Breast epithelium (tissue), 4 donors: ENCODE measurements around the gene COG8. TPM values are rescaled to one million over a fixed set of nuclear protein-coding genes. Genes with fewer than 3 reads are reported as not detected.

Experiments
- DNase-seq, 2 donors: peaks; one replicate each; pipeline ENCODE4 v3.0.0-alpha.2; 2019; ENCODE audit warnings: low spot score in 2 of 2
- H3K27ac ChIP-seq, 2 donors: fragments of 200-600 bp; sonication (generic) in 1 of 2; one replicate each; pipeline ENCODE4 v1.5.1; 2016 to 2019; ENCODE audit warnings: mild to moderate bottlenecking in 1 of 2
- H3K27me3 ChIP-seq, 2 donors: fragments of 200-600 bp; sonication (generic) in 1 of 2; one replicate each; pipeline versions ENCODE4 v1.5.1 to v1.6.0; 2017 to 2019; ENCODE audit warnings: control low read depth in 1 of 2, mild to moderate bottlenecking in 1 of 2
- H3K36me3 ChIP-seq: fragments of 200-600 bp; one replicate; pipeline ENCODE4 v1.5.1; 2019
- H3K4me1 ChIP-seq, 2 donors: fragments of 200-600 bp; sonication (generic); one replicate each; pipeline ENCODE4 v1.5.1; 2016 to 2019; ENCODE audit warnings: control low read depth in 1 of 2
- H3K4me3 ChIP-seq, 3 donors: fragments of 200-600 bp; sonication (generic); 1 replicate in 2 of 3; 2 replicates in 1 of 3; pipeline ENCODE4 v1.5.1; 2016 to 2019; ENCODE audit warnings: mild to moderate bottlenecking in 3 of 3, moderate library complexity in 2 of 3
- H3K9me3 ChIP-seq, 2 donors: fragments of 200-600 bp; sonication (generic) in 1 of 2; one replicate each; pipeline ENCODE4 v1.5.1; 2016 to 2019; ENCODE audit warnings: control low read depth in 1 of 2
- CTCF ChIP-seq, 3 donors: fragments of 450-650 bp; IDR thresholded peaks; one replicate each; pipeline ENCODE4 v1.5.1; 2016 to 2017; ENCODE audit warnings: antibody characterized with exemption in 3 of 3, mild to moderate bottlenecking in 3 of 3, moderate library complexity in 3 of 3
- POLR2A ChIP-seq: fragments of 450-650 bp; IDR thresholded peaks from one replicate; pipeline ENCODE4 v1.6.1; 2016; ENCODE audit warnings: antibody characterized with exemption, mild to moderate bottlenecking, moderate library complexity
- POLR2AphosphoS5 ChIP-seq, 3 donors: sonication (generic); formaldehyde crosslinking; IDR thresholded peaks; one replicate each; pipeline ENCODE4 v1.6.1; 2017; ENCODE audit warnings: antibody characterized with exemption in 3 of 3
- intact Hi-C: fragments of 100-400 bp; cut with DNase I; formaldehyde crosslinking; loops from one replicate; pipeline ENCODE4 v1.15.1; 2023; ENCODE audit warnings: low total_unique reads
- total RNA-seq, 3 donors: library from RNA; depleted of rRNA; stranded (reverse); fragments of >200 nt; gene quantifications; one replicate each; pipeline ENCODE4 v1.1.0, GENCODE V29; 2016

The COG8 gene
- total RNA-seq, 3 donors from 2014 or later: 40.2 to 52.8 (median 44.9) TPM

- Histone ChIP-seq H3K4me1 (no peaks in the 10 kb centered on the region), H3K27me3 (no peaks in the 10 kb centered on the region), H3K4me3 (no peak overlapping the region), H3K9me3 (no peaks in the 10 kb centered on the region), H3K27ac (no peak overlapping the region), H3K36me3 (peaks cover 28% of the 10 kb centered on the region)
- intact Hi-C loops: no loop called here
- TF ChIP-seq POLR2AphosphoS5 (IDR thresholded peaks at IDR 0.05) (no peak), POLR2A (no peak), CTCF (IDR thresholded peaks at IDR 0.05) (no peak)
- no peak for DNase-seq
These were observed 18.7 kb downstream of the COG8 start for GRCh38 chr16:69320740-69321073.

DNA sequence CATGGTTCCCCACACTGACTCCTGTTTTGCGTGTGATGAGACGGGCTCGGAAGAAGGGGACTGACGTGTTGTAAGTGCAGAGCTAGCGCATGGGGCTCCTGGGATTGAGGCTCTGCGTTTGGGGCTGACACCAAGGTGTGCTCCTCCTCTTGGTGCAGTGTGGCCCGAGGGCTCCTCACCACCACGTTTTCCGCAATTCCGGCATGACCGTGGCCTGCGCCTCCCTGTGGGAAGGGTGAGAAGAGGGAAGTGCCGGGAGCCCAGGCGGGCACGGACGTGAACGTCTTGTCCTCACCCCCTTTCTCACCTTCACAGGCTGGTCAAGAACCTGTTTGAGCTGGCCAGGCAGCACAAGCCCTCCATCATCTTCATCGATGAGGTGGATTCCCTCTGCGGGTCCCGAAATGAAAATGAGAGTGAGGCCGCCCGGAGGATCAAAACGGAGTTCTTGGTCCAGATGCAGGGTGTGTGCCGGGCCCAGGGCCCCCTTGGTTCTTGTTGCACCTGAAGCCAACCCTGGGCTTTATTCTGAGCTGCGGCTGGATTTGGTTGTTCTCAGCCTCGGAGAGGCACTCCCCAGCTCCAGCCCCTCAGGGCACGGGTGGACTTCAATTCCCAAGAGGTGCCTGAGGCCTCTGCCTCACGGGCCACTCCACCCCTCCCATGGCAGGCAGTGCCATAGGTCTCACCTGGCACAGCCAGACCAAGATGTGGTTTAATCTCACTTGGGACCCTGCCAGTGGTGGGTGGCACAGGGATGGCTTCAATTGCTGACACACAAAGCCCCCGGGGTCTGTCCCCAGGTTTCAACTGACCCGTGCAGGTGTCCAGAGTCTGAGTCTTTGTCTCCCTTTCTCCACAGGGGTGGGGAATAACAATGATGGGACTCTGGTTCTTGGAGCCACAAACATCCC is 19.3 kb downstream of the COG8 start:
- TF ChIP-seq POLR2AphosphoS5 (IDR thresholded peaks at IDR 0.05) (no peak), CTCF (IDR thresholded peaks at IDR 0.05) (no peak), POLR2A (no peak)
- Histone ChIP-seq H3K9me3 (no peaks in the 10 kb centered on the region), H3K27ac (no peak overlapping the region), H3K4me3 (no peak overlapping the region), H3K27me3 (no peaks in the 10 kb centered on the region), H3K36me3 (peaks cover 28% of the 10 kb centered on the region), H3K4me1 (no peaks in the 10 kb centered on the region)
- DNase-seq: no peak
- intact Hi-C loops: loop anchor here (10.0 kb wide), 1 partner anchor 165 kb away; no protein-coding TSS in a partner anchor

GRCh38 chr16:69319381-69319780 is 20.0 kb downstream of the COG8 start:
- intact Hi-C loops: loop anchor here (10.0 kb wide), 1 partner anchor 165 kb away; no protein-coding TSS in a partner anchor
- Histone ChIP-seq H3K4me3 (no peak overlapping the region), H3K9me3 (no peaks in the 10 kb centered on the region), H3K27ac (no peak overlapping the region), H3K36me3 (peaks cover 28% of the 10 kb centered on the region), H3K4me1 (no peaks in the 10 kb centered on the region), H3K27me3 (no peaks in the 10 kb centered on the region)
- TF ChIP-seq POLR2A (no peak), POLR2AphosphoS5 (IDR thresholded peaks at IDR 0.05) (no peak), CTCF (IDR thresholded peaks at IDR 0.05) (no peak)
- no peak for DNase-seq

GRCh38 chr16:69318911-69319289 is 20.5 kb downstream of the COG8 start:
- Histone ChIP-seq H3K27me3 (no peaks in the 10 kb centered on the region), H3K4me3 (no peak overlapping the region), H3K27ac (no peak overlapping the region), H3K4me1 (no peaks in the 10 kb centered on the region), H3K36me3 (peaks cover 28% of the 10 kb centered on the region), H3K9me3 (no peaks in the 10 kb centered on the region)
- no peak for DNase-seq
- intact Hi-C loops: loop anchor here (10.0 kb wide), 1 partner anchor 164 kb away; no protein-coding TSS in a partner anchor
- TF ChIP-seq CTCF (IDR thresholded peaks at IDR 0.05): no peak
- TF ChIP-seq POLR2A: no peak
- TF ChIP-seq POLR2AphosphoS5 (IDR thresholded peaks at IDR 0.05): no peak

GRCh38 chr16:69318177-69318910 is 21.0 kb downstream of the COG8 start:
- peaks cover 28% of the 10 kb centered on the region for H3K36me3 ChIP-seq
- DNase-seq: no peak
- no peaks in the 10 kb centered on the region for H3K27me3 ChIP-seq
- no peak overlapping the region for H3K4me3 ChIP-seq
- intact Hi-C loops: loop anchor here (10.0 kb wide), 1 partner anchor 164 kb away; no protein-coding TSS in a partner anchor
- TF ChIP-seq POLR2A: no peak
- TF ChIP-seq CTCF (IDR thresholded peaks at IDR 0.05): no peak
- TF ChIP-seq POLR2AphosphoS5 (IDR thresholded peaks at IDR 0.05): no peak
- H3K9me3 ChIP-seq: no peaks in the 10 kb centered on the region
- no peaks in the 10 kb centered on the region for H3K4me1 ChIP-seq
- H3K27ac ChIP-seq: no peak overlapping the region
